ENCODE data around the gene MYBBP1A. TPM values are rescaled to one million over a fixed set of nuclear protein-coding genes. Genes with fewer than 3 reads are reported as not detected.

MYBBP1A gene
- polyA plus RNA-seq, 1 experiment: 24.1 TPM

- CTCF ChIA-PET: interaction anchor here (1.2 to 1.7 kb wide), 3 partner anchors 13 to 129 kb away, joined by 3 to 4 read pairs (median 4); no protein-coding TSS in a partner anchor
- Histone ChIP-seq H3K36me3 (ENCODE audit: control insufficient read depth, insufficient read depth, low read length) (peaks cover 48% of the 10 kb centered on the region), H3K27me3 (ENCODE audit: control insufficient read depth, insufficient read depth, low read length) (no peaks in the 10 kb centered on the region), H3K4me3 (ENCODE audit: low read depth, low read length) (no peak overlapping the region)
- TF ChIP-seq CTCF (IDR thresholded peaks at IDR 0.05; ENCODE audit: insufficient read depth, low read depth, low read length): no peak
- DNase-seq (ENCODE audit: low read depth): no peak
- POLR2A ChIA-PET: interaction anchor here (0.7 kb wide), 1 partner anchor 285 kb away, joined by 5 read pairs; no protein-coding TSS in a partner anchor
These were observed 5.2 kb downstream of the MYBBP1A start for GRCh38 chr17:4549781-4550533.

GRCh38 chr17:4548721-4549531, 6.3 kb downstream of the MYBBP1A start:
- Histone ChIP-seq H3K36me3 (ENCODE audit: control insufficient read depth, insufficient read depth, low read length) (peaks cover 50% of the 10 kb centered on the region), H3K27me3 (ENCODE audit: control insufficient read depth, insufficient read depth, low read length) (no peaks in the 10 kb centered on the region), H3K4me3 (ENCODE audit: low read depth, low read length) (no peak overlapping the region)
- TF ChIP-seq CTCF (IDR thresholded peaks at IDR 0.05; ENCODE audit: insufficient read depth, low read depth, low read length): no peak
- ChIA-PET POLR2A (no interaction called here), CTCF (interaction anchor here (1.4 to 1.7 kb wide), 2 partner anchors 18 to 128 kb away, joined by 4 read pairs; no protein-coding TSS in a partner anchor)
- no peak for DNase-seq (ENCODE audit: low read depth)

DNA sequence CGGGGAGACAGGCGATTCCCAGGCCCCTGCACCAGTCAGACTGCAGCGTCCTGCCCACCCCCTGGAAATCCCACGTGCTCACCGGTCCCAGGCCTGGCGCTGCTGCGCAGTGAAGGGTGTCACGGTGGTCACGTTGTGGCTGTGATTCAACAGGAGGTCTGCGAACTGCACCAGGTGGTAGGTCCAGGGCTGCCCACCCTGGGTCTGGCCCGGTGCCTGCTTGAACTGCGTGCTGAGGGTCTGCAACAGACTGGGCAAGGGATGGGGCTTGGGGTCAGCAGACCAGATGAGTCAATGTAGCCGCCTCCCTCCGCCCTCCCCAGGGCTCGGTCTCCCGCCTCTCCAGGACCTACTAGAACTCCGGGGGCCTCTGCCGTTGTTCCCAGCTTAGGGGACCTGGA, 7.1 kb downstream of the MYBBP1A start:
- Histone ChIP-seq H3K27me3 (ENCODE audit: control insufficient read depth, insufficient read depth, low read length) (no peaks in the 10 kb centered on the region), H3K4me3 (ENCODE audit: low read depth, low read length) (no peak overlapping the region), H3K36me3 (ENCODE audit: control insufficient read depth, insufficient read depth, low read length) (peaks cover 51% of the 10 kb centered on the region)
- DNase-seq (ENCODE audit: low read depth): no peak
- TF ChIP-seq CTCF (IDR thresholded peaks at IDR 0.05; ENCODE audit: insufficient read depth, low read depth, low read length): no peak
- POLR2A ChIA-PET: no interaction called here
- CTCF ChIA-PET: no interaction called here

DNA sequence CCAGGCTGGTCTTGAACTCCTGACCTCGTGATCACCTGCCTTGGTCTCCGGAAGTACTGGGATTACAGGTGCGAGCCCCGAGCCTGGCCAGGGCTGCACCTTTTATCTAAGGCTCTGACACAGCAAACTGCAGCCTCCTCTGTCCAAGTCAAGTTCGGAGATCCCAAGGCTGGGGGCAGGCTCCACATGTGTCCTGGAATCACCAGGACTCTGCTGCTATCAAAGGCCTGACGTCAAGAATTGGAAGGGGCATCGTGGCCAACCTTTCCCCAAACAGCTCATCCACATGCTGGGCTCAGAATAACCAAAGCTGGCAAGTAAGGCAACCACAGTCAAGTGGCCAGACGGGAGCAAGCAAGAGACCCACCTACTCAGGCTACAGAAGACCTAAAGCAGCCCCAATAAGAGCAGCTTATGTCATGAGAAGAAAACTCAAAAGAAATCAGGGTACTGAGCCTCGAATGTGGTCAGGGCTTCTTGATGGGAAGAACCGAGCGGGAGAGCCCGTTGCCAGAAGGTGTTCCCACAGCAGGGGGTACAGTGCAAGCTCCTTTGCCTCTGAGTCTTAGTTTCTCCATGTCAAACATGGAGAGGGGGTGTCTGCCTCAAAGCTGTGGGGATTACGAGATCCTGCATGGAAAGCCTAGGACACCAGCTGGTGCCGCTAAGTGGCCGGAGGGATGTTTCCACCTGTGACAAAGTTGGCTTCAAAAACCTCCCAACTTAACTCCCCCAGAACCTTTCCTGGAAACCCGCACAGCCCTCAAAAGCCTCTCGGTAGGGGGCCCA, 7.9 kb downstream of the MYBBP1A start:
- Histone ChIP-seq H3K4me3 (ENCODE audit: low read depth, low read length) (no peak overlapping the region), H3K36me3 (ENCODE audit: control insufficient read depth, insufficient read depth, low read length) (peaks cover 56% of the 10 kb centered on the region), H3K27me3 (ENCODE audit: control insufficient read depth, insufficient read depth, low read length) (no peaks in the 10 kb centered on the region)
- POLR2A ChIA-PET: no interaction called here
- CTCF ChIA-PET: no interaction called here
- no peak for TF ChIP-seq CTCF (IDR thresholded peaks at IDR 0.05; ENCODE audit: insufficient read depth, low read depth, low read length)
- DNase-seq (ENCODE audit: low read depth): no peak
